K562 (cell line): ENCODE data around the gene SPTBN4. TPM values are rescaled to one million over a fixed set of nuclear protein-coding genes. Genes with fewer than 3 reads are reported as not detected.

Experiments used
- CTBP1 ChIP-seq: fragments of 450-650 bp; IDR thresholded peaks from 2 replicates; pipeline ENCODE4 v1.6.1; 2016; ENCODE audit warnings: borderline replicate concordance
- EGR1 ChIP-seq: fragments of 450-650 bp; conservative IDR thresholded peaks from 2 replicates; pipeline ENCODE4 v1.6.1; 2017; ENCODE audit warnings: mild to moderate bottlenecking
- ESRRB ChIP-seq: fragments of 250-450 bp; sonication (Bioruptor Pico); IDR thresholded peaks from 2 replicates; pipeline ENCODE4 v1.5.0; 2020; ENCODE audit warnings: mild to moderate bottlenecking, moderate library complexity, borderline replicate concordance
- ETV5 ChIP-seq: sonication (generic); formaldehyde crosslinking; IDR thresholded peaks from 2 replicates; pipeline ENCODE4 v1.4.0; 2020; ENCODE audit warnings: low read depth, mild to moderate bottlenecking, missing genetic modification reagents
- FOSL1 ChIP-seq: fragments of 200-800 bp; sonication (Bioruptor generic); conservative IDR thresholded peaks from 2 replicates; pipeline ENCODE4 v1.6.1; 2016; ENCODE audit warnings: missing genetic modification characterization, missing compliant biosample characterization
- FOXP1 ChIP-seq: sonication (generic); formaldehyde crosslinking; IDR thresholded peaks from 2 replicates; pipeline ENCODE4 v1.8.0; 2022; ENCODE audit warnings: mild to moderate bottlenecking, missing genetic modification reagents
- FOXP4 ChIP-seq: sonication (generic); formaldehyde crosslinking; IDR thresholded peaks from 2 replicates; pipeline ENCODE4 v1.8.0; 2022; ENCODE audit warnings: mild to moderate bottlenecking, missing genetic modification reagents, borderline replicate concordance
- HDAC2 ChIP-seq: fragments of 450-650 bp; IDR thresholded peaks from 2 replicates; pipeline ENCODE4 v1.6.1; 2016; ENCODE audit warnings: mild to moderate bottlenecking
- KHSRP ChIP-seq: fragments of 450-650 bp; IDR thresholded peaks from 2 replicates; pipeline ENCODE4 v1.6.1; 2017
- MAFG ChIP-seq: fragments of 450-650 bp; conservative IDR thresholded peaks from 2 replicates; pipeline ENCODE4 v1.6.1; 2016; ENCODE audit warnings: missing genetic modification characterization, missing compliant biosample characterization
- MLX ChIP-seq, 2 experiments: fragments of 450-650 bp in 1 of 2; sonication (generic) in 1 of 2; formaldehyde crosslinking; conservative IDR thresholded peaks; 2 replicates each; pipeline versions ENCODE4 v1.4.0 to v1.8.1; 2020 to 2022; ENCODE audit warnings: mild to moderate bottlenecking in 1 of 2, missing genetic modification reagents in 1 of 2
- POLR2A ChIP-seq: fragments of 450-650 bp; conservative IDR thresholded peaks from 2 replicates; pipeline ENCODE4 v1.6.1; 2016
- PTBP1 ChIP-seq: fragments of 200-400 bp; formaldehyde crosslinking; IDR thresholded peaks from 2 replicates; pipeline ENCODE4 v1.6.1; 2017; ENCODE audit warnings: low read depth, low read length
- RCOR1 ChIP-seq, 2 experiments: IDR thresholded peaks; 2 replicates each; pipeline ENCODE4 v1.6.1; 2012; ENCODE audit warnings: low read depth in 2 of 2, low read length in 2 of 2, borderline replicate concordance in 1 of 2, improper control_type of control experiment in 1 of 2
- SAP30 ChIP-seq: fragments of 200-600 bp; sonication (generic); IDR thresholded peaks from 2 replicates; pipeline ENCODE4 v1.6.1; 2012; ENCODE audit warnings: borderline replicate concordance, low read depth, mild to moderate bottlenecking, moderate library complexity, low read length, control low read depth, inconsistent platforms; ENCODE audit not compliant: insufficient read depth, poor library complexity, severe bottlenecking
- SMC3 ChIP-seq: conservative IDR thresholded peaks from 2 replicates; pipeline ENCODE4 v1.6.1; 2011; ENCODE audit warnings: low read depth, low read length, improper control_type of control experiment; ENCODE audit not compliant: insufficient read depth
- SUPT5H ChIP-seq: fragments of 450-650 bp; IDR thresholded peaks from 2 replicates; pipeline ENCODE4 v1.6.1; 2016
- TAF9B ChIP-seq: fragments of 450-650 bp; IDR thresholded peaks from 2 replicates; pipeline ENCODE4 v1.6.1; 2018; ENCODE audit warnings: mild to moderate bottlenecking; ENCODE audit not compliant: partially characterized antibody
- ZNF316 ChIP-seq: fragments of 450-650 bp; IDR thresholded peaks from 2 replicates; pipeline ENCODE4 v1.6.1; 2016
- ZNF395 ChIP-seq: fragments of 200-800 bp; sonication (Bioruptor generic); IDR thresholded peaks from 2 replicates; pipeline ENCODE4 v1.6.1; 2017; ENCODE audit warnings: missing genetic modification characterization, missing compliant biosample characterization
- ZNF431 ChIP-seq: sonication (generic); formaldehyde crosslinking; IDR thresholded peaks from 2 replicates; pipeline ENCODE4 v1.8.0; 2022; ENCODE audit warnings: mild to moderate bottlenecking, missing genetic modification reagents
- ZNF589 ChIP-seq: fragments of 200-800 bp; sonication (Bioruptor generic); IDR thresholded peaks from 2 replicates; pipeline ENCODE4 v1.6.1; 2016; ENCODE audit warnings: low read depth, missing genetic modification characterization, missing compliant biosample characterization
- polyA plus RNA-seq, 8 experiments: library from polyadenylated mRNA; depleted of rRNA in 4 of 8; stranded (reverse) in 5 of 8; unstranded in 3 of 8; fragments of >200 nt; fragmentation: Nextera tagmentation in 2 of 8; fragmentation: Illumina TruSeq in 1 of 8; extraction: Ambion mirVana in 2 of 8; extraction: Trizol in 1 of 8; gene quantifications; 2 replicates each; pipeline versions ENCODE4 v1.2.1 to v1.2.3, GENCODE V29; 2011 to 2014; ENCODE audit warnings: inconsistent platforms in 1 of 8, missing spikeins in 1 of 8
- total RNA-seq, 7 experiments: library from RNA; depleted of rRNA in 6 of 7; stranded (reverse); fragments of >200 nt in 6 of 7; fragmentation: Illumina TruSeq in 2 of 7; extraction: Trizol in 2 of 7; gene quantifications; 2 replicates each; pipeline versions ENCODE4 v1.2.1 to v1.2.3, GENCODE V29; 2011 to 2021; ENCODE audit warnings: low replicate concordance in 1 of 7

SPTBN4 gene
- total and polyA plus RNA-seq, 9 of the 15 experiments (the other 6 are each of a cell fraction or from before 2014, with no cell fraction given), result 0.01 to 1.5 (median 0.86) TPM

- peak; percentile 60 for TF ChIP-seq TAF9B
- no peak for TF ChIP-seq ZNF316
- no peak for TF ChIP-seq KHSRP
- no peak for TF ChIP-seq MLX (CRISPR knock-in tag; conservative IDR thresholded peaks at IDR 0.05)
- TF ChIP-seq RCOR1 (IDR thresholded peaks at IDR 0.05; ENCODE audit: borderline replicate concordance in 1 of 2, low read depth in 2 of 2, low read length in 2 of 2), result peak; percentile 32 to 91; a peak in 3 of 4 replicates
- TF ChIP-seq EGR1, result peak; percentile 99
- 0 out of 2 replicates have a peak, but pooled peaks have one; percentile 60 for TF ChIP-seq FOXP4
- no peak for TF ChIP-seq ZNF395 (CRISPR knock-in tag)
- TF ChIP-seq FOXP1 (CRISPR knock-in tag), result peak; percentile 32; the same call in 1 of the 2 replicates
- peak; percentile 34 for TF ChIP-seq HDAC2
- TF ChIP-seq SAP30, result no peak
- peak; percentile 92 for TF ChIP-seq SUPT5H
- peak; percentile 98 for TF ChIP-seq FOSL1 (tag)
- peak; percentile 68 for TF ChIP-seq CTBP1
- TF ChIP-seq ZNF431 (CRISPR knock-in tag), result no peak
- 0 out of 2 replicates have a peak, but pooled peaks have one; percentile 33 for TF ChIP-seq ZNF589 (CRISPR knock-in tag)
- TF ChIP-seq MAFG (tag), result no peak
- 0 out of 2 replicates have a peak, but pooled peaks have one; percentile 17 for TF ChIP-seq SMC3
- TF ChIP-seq POLR2A, result peak; percentile 97
- TF ChIP-seq ETV5 (CRISPR knock-in tag), result peak; percentile 92
- no peak for TF ChIP-seq PTBP1
- TF ChIP-seq ESRRB (CRISPR knock-in tag), result no peak
Measured at GRCh38 chr19:40425450-40426287, 41.1 kb upstream of the SPTBN4 start, which contains the start of gene SERTAD1 (continued).
